ENCODE measurements around the gene OR2V2.

Gene OR2V2

DNA sequence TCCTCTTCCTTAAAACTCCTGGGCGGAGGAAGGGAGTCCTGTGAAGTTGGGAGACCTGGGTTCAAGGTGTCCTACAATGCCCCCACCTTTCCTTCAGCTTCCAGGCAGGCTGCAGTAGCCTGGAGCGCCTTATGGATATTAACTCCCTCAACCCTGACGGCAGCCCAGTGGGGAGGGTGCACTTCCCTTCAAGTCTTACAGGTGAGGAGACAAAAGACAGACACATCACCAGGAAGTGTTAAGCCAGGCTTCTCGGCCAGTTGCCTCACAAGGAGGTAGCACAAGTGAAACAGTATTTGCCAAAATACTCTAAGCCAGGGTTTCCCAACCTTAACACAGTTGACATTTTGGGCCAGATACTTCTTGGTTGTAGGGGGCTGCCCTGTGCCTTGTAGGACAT, 53.4 kb downstream of the OR2V2 start:
- TF ChIP-seq, protein P1, sequence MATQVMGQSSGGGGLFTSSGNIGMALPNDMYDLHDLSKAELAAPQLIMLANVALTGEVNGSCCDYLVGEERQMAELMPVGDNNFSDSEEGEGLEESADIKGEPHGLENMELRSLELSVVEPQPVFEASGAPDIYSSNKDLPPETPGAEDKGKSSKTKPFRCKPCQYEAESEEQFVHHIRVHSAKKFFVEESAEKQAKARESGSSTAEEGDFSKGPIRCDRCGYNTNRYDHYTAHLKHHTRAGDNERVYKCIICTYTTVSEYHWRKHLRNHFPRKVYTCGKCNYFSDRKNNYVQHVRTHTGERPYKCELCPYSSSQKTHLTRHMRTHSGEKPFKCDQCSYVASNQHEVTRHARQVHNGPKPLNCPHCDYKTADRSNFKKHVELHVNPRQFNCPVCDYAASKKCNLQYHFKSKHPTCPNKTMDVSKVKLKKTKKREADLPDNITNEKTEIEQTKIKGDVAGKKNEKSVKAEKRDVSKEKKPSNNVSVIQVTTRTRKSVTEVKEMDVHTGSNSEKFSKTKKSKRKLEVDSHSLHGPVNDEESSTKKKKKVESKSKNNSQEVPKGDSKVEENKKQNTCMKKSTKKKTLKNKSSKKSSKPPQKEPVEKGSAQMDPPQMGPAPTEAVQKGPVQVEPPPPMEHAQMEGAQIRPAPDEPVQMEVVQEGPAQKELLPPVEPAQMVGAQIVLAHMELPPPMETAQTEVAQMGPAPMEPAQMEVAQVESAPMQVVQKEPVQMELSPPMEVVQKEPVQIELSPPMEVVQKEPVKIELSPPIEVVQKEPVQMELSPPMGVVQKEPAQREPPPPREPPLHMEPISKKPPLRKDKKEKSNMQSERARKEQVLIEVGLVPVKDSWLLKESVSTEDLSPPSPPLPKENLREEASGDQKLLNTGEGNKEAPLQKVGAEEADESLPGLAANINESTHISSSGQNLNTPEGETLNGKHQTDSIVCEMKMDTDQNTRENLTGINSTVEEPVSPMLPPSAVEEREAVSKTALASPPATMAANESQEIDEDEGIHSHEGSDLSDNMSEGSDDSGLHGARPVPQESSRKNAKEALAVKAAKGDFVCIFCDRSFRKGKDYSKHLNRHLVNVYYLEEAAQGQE (IDR thresholded peaks at IDR 0.05; ENCODE audit: insufficient read depth in 1 of 2, low read depth in 2 of 2, low read length in 2 of 2): no peak
- no peak for TF ChIP-seq SIN3A (IDR thresholded peaks at IDR 0.05; ENCODE audit: borderline replicate concordance, insufficient read depth, low read length)
- TF ChIP-seq FOXP2 (optimal IDR thresholded peaks at IDR 0.05; ENCODE audit: borderline replicate concordance, extremely low read depth, extremely low read length, insufficient read depth): no peak
- no peak for TF ChIP-seq POLR2AphosphoS5 (IDR thresholded peaks at IDR 0.05; ENCODE audit: low read depth, low read length)
- no peak for TF ChIP-seq TAF1 (IDR thresholded peaks at IDR 0.05; ENCODE audit: borderline replicate concordance, insufficient read depth, low read length)

GRCh38 chr5:181203093-181203711, 55.8 kb downstream of the OR2V2 start:
- no peak for TF ChIP-seq FOXP2 (optimal IDR thresholded peaks at IDR 0.05; ENCODE audit: borderline replicate concordance, extremely low read depth, extremely low read length, insufficient read depth)
- TF ChIP-seq TAF1 (IDR thresholded peaks at IDR 0.05; ENCODE audit: borderline replicate concordance, insufficient read depth, low read length): no peak
- TF ChIP-seq SIN3A (IDR thresholded peaks at IDR 0.05; ENCODE audit: borderline replicate concordance, insufficient read depth, low read length): no peak
- TF ChIP-seq, protein P1 (IDR thresholded peaks at IDR 0.05; ENCODE audit: insufficient read depth in 1 of 2, low read depth in 2 of 2, low read length in 2 of 2): no peak
- TF ChIP-seq POLR2AphosphoS5 (IDR thresholded peaks at IDR 0.05; ENCODE audit: low read depth, low read length): no peak

DNA sequence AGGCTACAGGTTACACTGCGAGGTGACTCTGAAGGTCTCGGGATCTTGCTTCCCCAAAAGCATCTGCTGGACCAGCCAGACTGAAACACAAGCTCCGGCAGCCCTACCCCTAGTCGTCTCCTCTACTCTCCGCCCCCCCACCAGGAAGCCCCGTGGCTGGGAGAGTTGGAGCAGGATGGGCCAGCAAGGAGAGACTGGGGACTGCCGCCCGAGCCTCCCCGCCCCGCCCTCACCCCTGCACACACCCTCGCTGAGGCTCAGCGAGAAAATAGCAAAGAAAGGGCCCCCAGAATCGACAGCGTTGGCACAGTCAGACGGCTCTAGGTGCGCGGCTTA, 56.4 kb downstream of the OR2V2 start:
- TF ChIP-seq SIN3A (IDR thresholded peaks at IDR 0.05; ENCODE audit: borderline replicate concordance, insufficient read depth, low read length) (no peak), POLR2AphosphoS5 (IDR thresholded peaks at IDR 0.05; ENCODE audit: low read depth, low read length) (no peak), TAF1 (IDR thresholded peaks at IDR 0.05; ENCODE audit: borderline replicate concordance, insufficient read depth, low read length) (no peak), FOXP2 (optimal IDR thresholded peaks at IDR 0.05; ENCODE audit: borderline replicate concordance, extremely low read depth, extremely low read length, insufficient read depth) (no peak)
- TF ChIP-seq, protein P1 (IDR thresholded peaks at IDR 0.05; ENCODE audit: insufficient read depth in 1 of 2, low read depth in 2 of 2, low read length in 2 of 2): no peak

- TF ChIP-seq SIN3A (IDR thresholded peaks at IDR 0.05; ENCODE audit: borderline replicate concordance, insufficient read depth, low read length): no peak
- TF ChIP-seq TAF1 (IDR thresholded peaks at IDR 0.05; ENCODE audit: borderline replicate concordance, insufficient read depth, low read length): no peak
- TF ChIP-seq FOXP2 (optimal IDR thresholded peaks at IDR 0.05; ENCODE audit: borderline replicate concordance, extremely low read depth, extremely low read length, insufficient read depth): no peak
- TF ChIP-seq, protein P1 (IDR thresholded peaks at IDR 0.05; ENCODE audit: insufficient read depth in 1 of 2, low read depth in 2 of 2, low read length in 2 of 2): no peak
- no peak for TF ChIP-seq POLR2AphosphoS5 (IDR thresholded peaks at IDR 0.05; ENCODE audit: low read depth, low read length)
Observed at GRCh38 chr5:181204113-181204825, 56.9 kb downstream of the OR2V2 start.

Data from PFSK-1 (cell line).